HepG2 (cell line): ENCODE data around the gene ABCC2. TPM values are rescaled to one million over a fixed set of nuclear protein-coding genes. Genes with fewer than 3 reads are reported as not detected.
A peak's percentile ranks its signal among the peaks of the same experiment; 100 is the strongest.

Source experiments
- ATAC-seq: fragments of 200-7000 bp; cut with Tn5 transposase; 3 replicates; pipeline ENCODE4 v1.9.1; 2020; ENCODE audit warnings: mild to moderate bottlenecking, moderate library complexity
- BruUV-seq: library from RNA; stranded (reverse); fragments of 400-500 nt; replicated peaks from 2 replicates; lab custom pipeline; 2021; lab: Mats Ljungman, UMichigan
- CTCF ChIA-PET: fragments of 300-600 bp; formaldehyde crosslinking; extraction: SDS; loops from one replicate; lab custom pipeline; 2021; ENCODE audit warnings: low total read pairs, inconsistent platforms, low intra/inter-chr PET ratio; lab: Yijun Ruan, JAX
- POLR2A ChIA-PET: fragments of 350-600 bp; sonication (Branson Sonifier 250); formaldehyde crosslinking; loops from one replicate; lab custom pipeline; 2020; ENCODE audit warnings: antibody characterized with exemption, inconsistent platforms; lab: Yijun Ruan, JAX
- DNase-seq: peaks from one replicate; pipeline ENCODE4 v3.0.0-alpha.2; 2015; ENCODE audit warnings: low spot score
- FAIRE-seq: peaks from 3 replicates; lab custom pipeline; 2011; peaks lifted over from hg19 to GRCh38; lab: Jason Lieb, UNC
- H2AFZ ChIP-seq: one replicate; pipeline ENCODE4 v1.6.1; 2011; ENCODE audit warnings: low read length, inconsistent platforms
- H3K27ac ChIP-seq: fragments of 300-600 bp; 3 replicates; pipeline ENCODE4 v1.8.0; 2011; ENCODE audit warnings: mixed run types, mild to moderate bottlenecking, mixed read lengths, low read length, inconsistent platforms; ENCODE audit not compliant: insufficient read depth; ENCODE audit errors: extremely low read length
- H3K27me3 ChIP-seq, 2 experiments: fragments of 200-600 bp in 1 of 2; 2 replicates in 1 of 2; 3 replicates in 1 of 2; pipeline versions ENCODE4 v1.6.0 to v1.8.0; 2011; ENCODE audit warnings: low read length in 2 of 2, mild to moderate bottlenecking in 2 of 2, moderate library complexity in 2 of 2, inconsistent platforms in 1 of 2; ENCODE audit not compliant: insufficient read depth in 2 of 2, control insufficient read depth in 1 of 2
- H3K36me3 ChIP-seq, 2 experiments: fragments of 200-600 bp in 1 of 2; replicated peaks in 1 of 2; 2 replicates in 1 of 2; 3 replicates in 1 of 2; pipeline versions ENCODE4 v1.5.1 to v1.8.0; 2011; ENCODE audit warnings: low read length in 2 of 2, inconsistent platforms in 1 of 2; ENCODE audit not compliant: insufficient read depth in 2 of 2, control insufficient read depth in 1 of 2
- H3K4me1 ChIP-seq: 2 replicates; pipeline ENCODE4 v1.5.1; 2012; ENCODE audit warnings: low read length, inconsistent platforms; ENCODE audit not compliant: insufficient read depth
- H3K4me2 ChIP-seq: 2 replicates; pipeline ENCODE4 v1.6.0; 2011; ENCODE audit warnings: low read depth, low read length, inconsistent platforms
- H3K4me3 ChIP-seq, 3 experiments: fragments of 200-600 bp in 1 of 3; sonication (generic), shearing (Covaris generic) in 1 of 3; replicated peaks in 1 of 3; 2 replicates each; pipeline ENCODE4 v1.5.1; 2011 to 2016; ENCODE audit warnings: low read length in 3 of 3, inconsistent platforms in 2 of 3, low read depth in 2 of 3, mild to moderate bottlenecking in 2 of 3, control low read depth in 1 of 3, mixed read lengths in 1 of 3; ENCODE audit not compliant: insufficient read depth in 1 of 3
- H3K79me2 ChIP-seq: one replicate; pipeline ENCODE4 v1.6.1; 2011; ENCODE audit warnings: low read length, inconsistent platforms; ENCODE audit not compliant: insufficient read depth
- H3K9ac ChIP-seq: 2 replicates; pipeline ENCODE4 v1.6.0; 2011; ENCODE audit warnings: mild to moderate bottlenecking, low read depth, low read length, inconsistent platforms; ENCODE audit not compliant: insufficient read depth
- H3K9me3 ChIP-seq: 2 replicates; pipeline ENCODE4 v1.5.1; 2012; ENCODE audit warnings: mild to moderate bottlenecking, low read length
- H4K20me1 ChIP-seq: 2 replicates; pipeline ENCODE4 v1.6.0; 2011; ENCODE audit warnings: inconsistent platforms, mild to moderate bottlenecking, low read length, moderate library complexity; ENCODE audit not compliant: insufficient read depth
- ATF5 ChIP-seq: sonication (generic); formaldehyde crosslinking; IDR thresholded peaks from 2 replicates; pipeline ENCODE4 v1.4.0; 2020; ENCODE audit warnings: mild to moderate bottlenecking, low read depth, missing genetic modification reagents
- DMTF1 ChIP-seq: sonication (generic); formaldehyde crosslinking; IDR thresholded peaks from 2 replicates; pipeline ENCODE4 v1.4.0; 2020; ENCODE audit warnings: mild to moderate bottlenecking, missing genetic modification reagents
- LBX2 ChIP-seq: sonication (generic); formaldehyde crosslinking; IDR thresholded peaks from 2 replicates; pipeline ENCODE4 v1.5.0; 2020; ENCODE audit warnings: missing genetic modification reagents, mild to moderate bottlenecking, borderline replicate concordance
- LRRFIP1 ChIP-seq: sonication (generic); formaldehyde crosslinking; conservative IDR thresholded peaks from 2 replicates; pipeline ENCODE4 v1.4.0; 2020; ENCODE audit warnings: missing genetic modification reagents
- NR2F2 ChIP-seq: IDR thresholded peaks from 2 replicates; pipeline ENCODE4 v1.6.1; 2012; ENCODE audit warnings: low read depth, inconsistent platforms, borderline replicate concordance
- PTBP1 ChIP-seq: fragments of 200-400 bp; formaldehyde crosslinking; IDR thresholded peaks from 2 replicates; pipeline ENCODE4 v1.6.1; 2018; ENCODE audit warnings: low read length, low read depth; ENCODE audit not compliant: poor library complexity, severe bottlenecking
- SSRP1 ChIP-seq: IDR thresholded peaks from 2 replicates; pipeline ENCODE4 v1.6.1; 2016; ENCODE audit warnings: control low read depth
- ZEB1 ChIP-seq: IDR thresholded peaks from 2 replicates; pipeline ENCODE4 v1.6.1; 2012; ENCODE audit warnings: mild to moderate bottlenecking, low read depth, inconsistent platforms; ENCODE audit not compliant: insufficient replicate concordance
- ZMYM4 ChIP-seq: sonication (generic); formaldehyde crosslinking; IDR thresholded peaks from 2 replicates; pipeline ENCODE4 v1.8.1; 2023; ENCODE audit warnings: mild to moderate bottlenecking, missing genetic modification reagents
- ZUFSP ChIP-seq: sonication (generic); formaldehyde crosslinking; IDR thresholded peaks from 2 replicates; pipeline ENCODE4 v1.9.0; 2021; ENCODE audit warnings: missing genetic modification reagents, mild to moderate bottlenecking, borderline replicate concordance
- ZXDC ChIP-seq: sonication (generic); formaldehyde crosslinking; IDR thresholded peaks from 2 replicates; pipeline ENCODE4 v1.5.0; 2020; ENCODE audit warnings: mild to moderate bottlenecking, missing genetic modification reagents
- WGBS: methylation state at CpG from one replicate; pipeline ENCODE4 v1.1.6; 2017; ENCODE audit warnings: low lambda C conversion rate; 5-methylcytosine and 5-hydroxymethylcytosine counted together
- in situ Hi-C: cut with HindIII; loops from 2 replicates; pipeline ENCODE4 v1.10.0; 2017; ENCODE audit warnings: low pct_unique_long_range_greater_than_20kb; ENCODE audit not compliant: extremely low pct_ligation_motif_present
- intact Hi-C: fragments of 100-400 bp; cut with micrococcal nuclease; formaldehyde crosslinking; loops from one replicate; pipeline ENCODE4 v1.10.0; 2022; ENCODE audit not compliant: unreplicated experiment
- polyA plus RNA-seq, 8 experiments: library from polyadenylated mRNA; depleted of rRNA in 3 of 8; stranded (reverse) in 7 of 8; unstranded in 1 of 8; fragments of >200 nt; fragmentation: Illumina TruSeq in 4 of 8; extraction: Trizol in 4 of 8; gene quantifications; 2 replicates each; pipeline versions ENCODE4 v1.2.1 to v1.2.3, GENCODE V29; 2011 to 2016; ENCODE audit warnings: low read depth in 4 of 8, missing spikeins in 1 of 8, mixed read lengths in 1 of 8; ENCODE audit not compliant: insufficient read depth in 1 of 8
- total RNA-seq, 5 experiments: library from RNA; depleted of rRNA; stranded (reverse); fragments of >200 nt; fragmentation: Illumina TruSeq; extraction: Trizol; gene quantifications; 2 replicates each; pipeline ENCODE4 v1.2.3, GENCODE V29; 2016; ENCODE audit warnings: low read depth in 1 of 5

Gene ABCC2
- total and polyA plus RNA-seq, 2 of the 13 experiments (the other 11 are each of a cell fraction or from before 2014, with no cell fraction given), result 181 to 497 TPM

GRCh38 chr10:99835947-99836346 is 53.5 kb downstream of the ABCC2 start:
- ATAC-seq, result peak; percentile 9
- TF ChIP-seq PTBP1 (no peak), DMTF1 (CRISPR knock-in tag) (no peak), ZUFSP (CRISPR knock-in tag) (no peak), NR2F2 (no peak), ATF5 (CRISPR knock-in tag) (no peak), ZEB1 (no peak), LRRFIP1 (CRISPR knock-in tag) (no peak), LBX2 (CRISPR knock-in tag) (no peak), SSRP1 (CRISPR knock-in tag) (no peak), ZMYM4 (CRISPR knock-in tag) (no peak), ZXDC (CRISPR knock-in tag) (no peak)
- no peak for DNase-seq
- no TSS peak for BruUV-seq
- 100% methylated on average over 8 of the region's 8 CpGs for WGBS
- H3K36me3 ChIP-seq, result peaks cover 39 to 59% of the 10 kb centered on the region in 2 experiments
- H3K9me3 ChIP-seq, result no peaks in the 10 kb centered on the region
- intact Hi-C loops (no loop called here), in situ Hi-C loops (no loop called here)
- FAIRE-seq, result no peak
- H3K27ac ChIP-seq, result no peak overlapping the region
- H3K27me3 ChIP-seq, result no peaks in the 10 kb centered on the region
- no peak overlapping the region for H3K9ac ChIP-seq
- POLR2A ChIA-PET, result no interaction called here
- H3K4me2 ChIP-seq, result no peak overlapping the region
- CTCF ChIA-PET, result no interaction called here
- no peak overlapping the region for H3K4me3 ChIP-seq
- peaks cover 25% of the 10 kb centered on the region for H3K4me1 ChIP-seq
- no peaks in the 10 kb centered on the region for H3K79me2 ChIP-seq
- H4K20me1 ChIP-seq, result no peaks in the 10 kb centered on the region; the same call in 1 of the 2 replicates
- H2AFZ ChIP-seq, result no peak overlapping the region
